GM12878 (cell line): Measurements from ENCODE around the gene HBQ1. TPM values are rescaled to one million over a fixed set of nuclear protein-coding genes. Genes with fewer than 3 reads are reported as not detected.

Experiments used
- ATAC-seq: fragments of 200-7000 bp; cut with Tn5 transposase; 3 replicates; pipeline ENCODE4 v1.9.1; 2020; ENCODE audit warnings: mild to moderate bottlenecking, moderate library complexity
- BruUV-seq: library from RNA; stranded (reverse); fragments of 400-500 nt; replicated peaks from 2 replicates; lab custom pipeline; 2021; lab: Mats Ljungman, UMichigan
- CTCF ChIA-PET: fragments of 300-600 bp; sonication (Branson Sonifier 250); formaldehyde crosslinking; extraction: SDS; loops from one replicate; lab custom pipeline; 2021; ENCODE audit warnings: inconsistent platforms; lab: Yijun Ruan, JAX
- POLR2A ChIA-PET: fragments of 350-600 bp; formaldehyde crosslinking; extraction: SDS; loops from one replicate; lab custom pipeline; 2021; ENCODE audit warnings: inconsistent platforms; lab: Charles Lee
- RAD21 ChIA-PET: fragments of 300-600 bp; sonication (Branson Sonifier 250); formaldehyde crosslinking; loops from one replicate; lab custom pipeline; 2023; ENCODE audit warnings: antibody characterized with exemption; ENCODE audit not compliant: unreplicated experiment; lab: Charles Lee
- SMC1A ChIA-PET: fragments of 300-600 bp; sonication (Branson Sonifier 250); formaldehyde crosslinking; loops from one replicate; lab custom pipeline; 2023; ENCODE audit not compliant: unreplicated experiment, uncharacterized antibody; lab: Charles Lee
- DNase-seq: peaks from one replicate; pipeline ENCODE4 v3.0.0-alpha.2; 2011; ENCODE audit warnings: low read depth, low spot score
- FAIRE-seq: peaks from 3 replicates; lab custom pipeline; 2011; peaks lifted over from hg19 to GRCh38; lab: Jason Lieb, UNC
- H2AFZ ChIP-seq: 2 replicates; pipeline ENCODE4 v1.6.0; 2011; ENCODE audit warnings: low read depth, low read length, control low read depth; ENCODE audit not compliant: control insufficient read depth
- H3K27ac ChIP-seq: 2 replicates; pipeline ENCODE4 v1.5.1; 2011; ENCODE audit warnings: control low read depth; ENCODE audit not compliant: control insufficient read depth, insufficient read depth
- H3K27me3 ChIP-seq, 2 experiments: replicated peaks in 1 of 2; 2 replicates each; pipeline versions ENCODE4 v1.6.0 to v1.6.1; 2011; ENCODE audit warnings: low read length in 1 of 2; ENCODE audit not compliant: control insufficient read depth in 2 of 2, insufficient read depth in 2 of 2
- H3K36me3 ChIP-seq, 2 experiments: 2 replicates each; pipeline ENCODE4 v1.5.1; 2011; ENCODE audit warnings: low read length in 1 of 2; ENCODE audit not compliant: control insufficient read depth in 2 of 2, insufficient read depth in 2 of 2
- H3K4me1 ChIP-seq: 2 replicates; pipeline ENCODE4 v1.6.1; 2011; ENCODE audit warnings: mild to moderate bottlenecking, low read length, moderate library complexity, mixed read lengths; ENCODE audit not compliant: control insufficient read depth, insufficient read depth
- H3K4me2 ChIP-seq: 2 replicates; pipeline ENCODE4 v1.6.0; 2011; ENCODE audit warnings: control low read depth; ENCODE audit not compliant: control insufficient read depth, insufficient read depth
- H3K4me3 ChIP-seq: fragments of 200-600 bp; sonication (generic); 2 replicates; pipeline ENCODE4 v1.5.1; 2016
- H3K79me2 ChIP-seq: 2 replicates; pipeline ENCODE4 v1.6.0; 2011; ENCODE audit warnings: low read length; ENCODE audit not compliant: control insufficient read depth, insufficient read depth
- H3K9ac ChIP-seq: 2 replicates; pipeline ENCODE4 v1.8.0; 2011; ENCODE audit warnings: low read length, control low read depth, mixed read lengths; ENCODE audit not compliant: control insufficient read depth, insufficient read depth
- H3K9me3 ChIP-seq: replicated peaks from 3 replicates; pipeline ENCODE4 v1.5.1; 2011; ENCODE audit warnings: mild to moderate bottlenecking, low read length; ENCODE audit not compliant: control insufficient read depth, insufficient read depth
- H4K20me1 ChIP-seq: 2 replicates; pipeline ENCODE4 v1.6.0; 2011; ENCODE audit not compliant: control insufficient read depth, insufficient read depth
- BCL11A ChIP-seq: IDR thresholded peaks from 2 replicates; pipeline ENCODE4 v1.6.1; 2011; ENCODE audit warnings: low read depth, low read length
- FOXK2 ChIP-seq: fragments of 450-650 bp; IDR thresholded peaks from 2 replicates; pipeline ENCODE4 v1.6.1; 2017; ENCODE audit warnings: mild to moderate bottlenecking, moderate library complexity
- JUNB ChIP-seq: IDR thresholded peaks from 2 replicates; pipeline ENCODE4 v1.6.1; 2016; ENCODE audit warnings: antibody characterized with exemption, mild to moderate bottlenecking
- LARP7 ChIP-seq: fragments of 450-650 bp; IDR thresholded peaks from 2 replicates; pipeline ENCODE4 v1.6.1; 2017; ENCODE audit warnings: mild to moderate bottlenecking
- MEF2A ChIP-seq: IDR thresholded peaks from 2 replicates; pipeline ENCODE4 v1.6.1; 2011; ENCODE audit warnings: low read depth, mild to moderate bottlenecking, low read length, moderate library complexity; ENCODE audit not compliant: insufficient read depth
- RUNX3 ChIP-seq: IDR thresholded peaks from 2 replicates; pipeline ENCODE4 v1.6.1; 2012; ENCODE audit warnings: low read length, inconsistent platforms
- SP1 ChIP-seq: IDR thresholded peaks from one replicate; pipeline ENCODE4 v1.6.1; 2011; ENCODE audit warnings: low read depth, low read length
- TAF1 ChIP-seq: IDR thresholded peaks from 2 replicates; pipeline ENCODE4 v1.6.1; 2011; ENCODE audit warnings: mild to moderate bottlenecking, low read depth, low read length, borderline replicate concordance
- ZNF217 ChIP-seq: fragments of 450-650 bp; IDR thresholded peaks from 2 replicates; pipeline ENCODE4 v1.6.1; 2017; ENCODE audit warnings: antibody characterized with exemption, mild to moderate bottlenecking
- WGBS: methylation state at CpG from one replicate; pipeline ENCODE4 v1.1.6; 2016; ENCODE audit warnings: low lambda C conversion rate; ENCODE audit not compliant: insufficient replicate concordance, insufficient coverage; ENCODE audit errors: missing lambda C conversion rate; 5-methylcytosine and 5-hydroxymethylcytosine counted together
- in situ Hi-C: fragments of 300-500 bp; cut with MboI; formaldehyde crosslinking; loops from 9 replicates; pipeline ENCODE4 v1.14.3; 2018; ENCODE audit warnings: mixed read lengths
- intact Hi-C: fragments of 100-400 bp; cut with micrococcal nuclease; formaldehyde crosslinking; loops from one replicate; pipeline ENCODE4 v1.14.2; 2022; ENCODE audit not compliant: unreplicated experiment
- polyA plus RNA-seq, 11 experiments: library from polyadenylated mRNA; depleted of rRNA in 4 of 11; unstranded in 6 of 11; stranded (reverse) in 5 of 11; fragments of >200 nt; fragmentation: Nextera tagmentation in 4 of 11; fragmentation: Illumina TruSeq in 1 of 11; extraction: Ambion mirVana in 4 of 11; extraction: Trizol in 1 of 11; gene quantifications; 1 replicate in 1 of 11; 2 replicates in 10 of 11; pipeline versions ENCODE4 v1.2.1 to v1.2.3, GENCODE V29; 2011 to 2016; ENCODE audit warnings: inconsistent platforms in 2 of 11, missing spikeins in 2 of 11, low read depth in 1 of 11
- total RNA-seq, 4 experiments: library from RNA; depleted of rRNA in 3 of 4; stranded (reverse); fragments of >200 nt in 3 of 4; fragmentation: Illumina TruSeq in 1 of 4; extraction: Trizol in 1 of 4; gene quantifications; 2 replicates each; pipeline versions ENCODE4 v1.2.1 to v1.2.3, GENCODE V29; 2013 to 2021
- TF ChIP-seq, protein P1 (sequence below): fragments of 150-350 bp; IDR thresholded peaks from 2 replicates; pipeline ENCODE4 v1.6.1; 2016; ENCODE audit warnings: low read depth, low read length
- TF ChIP-seq, protein P2 (sequence below): fragments of 450-650 bp; IDR thresholded peaks from 2 replicates; pipeline ENCODE4 v1.6.1; 2017; ENCODE audit warnings: mild to moderate bottlenecking, low read depth, inconsistent platforms; ENCODE audit not compliant: poor library complexity, severe bottlenecking
- TF ChIP-seq, protein P3 (sequence below): fragments of 450-650 bp; IDR thresholded peaks from 2 replicates; pipeline ENCODE4 v1.6.1; 2017; ENCODE audit warnings: borderline replicate concordance
- TF ChIP-seq, protein P4 (sequence below): fragments of 450-650 bp; formaldehyde crosslinking; IDR thresholded peaks from 2 replicates; pipeline ENCODE4 v1.4.0; 2020; ENCODE audit warnings: mild to moderate bottlenecking, moderate library complexity

The HBQ1 gene
- total and polyA plus RNA-seq, 10 of the 15 experiments (the other 5 are each of a cell fraction or from before 2014, with no cell fraction given): not detected

DNA sequence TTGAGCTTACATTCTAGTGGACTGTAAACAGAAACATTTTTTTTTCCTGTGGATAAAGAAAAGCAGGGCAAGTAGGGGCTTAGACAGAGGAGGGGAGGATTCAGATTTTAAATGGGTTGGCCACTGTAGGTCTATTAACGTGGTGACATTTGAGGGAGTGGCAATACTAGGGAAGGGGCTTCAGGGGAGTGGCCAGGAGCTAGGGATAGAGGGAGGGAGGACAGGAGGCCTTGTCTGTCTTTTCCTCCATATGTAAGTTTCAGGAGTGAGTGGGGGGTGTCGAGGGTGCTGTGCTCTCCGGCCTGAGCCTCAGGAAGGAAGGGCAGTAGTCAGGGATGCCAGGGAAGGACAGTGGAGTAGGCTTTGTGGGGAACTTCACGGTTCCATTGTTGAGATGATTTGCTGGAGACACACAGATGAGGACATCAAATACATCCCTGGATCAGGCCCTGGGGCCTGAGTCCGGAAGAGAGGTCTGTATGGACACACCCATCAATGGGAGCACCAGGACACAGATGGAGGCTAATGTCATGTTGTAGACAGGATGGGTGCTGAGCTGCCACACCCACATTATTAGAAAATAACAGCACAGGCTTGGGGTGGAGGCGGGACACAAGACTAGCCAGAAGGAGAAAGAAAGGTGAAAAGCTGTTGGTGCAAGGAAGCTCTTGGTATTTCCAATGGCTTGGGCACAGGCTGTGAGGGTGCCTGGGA is 21.0 kb upstream of the HBQ1 start:
- no peak for ATAC-seq
- Histone ChIP-seq H4K20me1 (no peaks in the 10 kb centered on the region), H3K4me3 (no peak overlapping the region), H3K36me3 (no peaks in the 10 kb centered on the region), H3K27ac (no peak overlapping the region), H2AFZ (no peak overlapping the region), H3K9ac (no peak overlapping the region), H3K4me1 (no peaks in the 10 kb centered on the region), H3K9me3 (no peaks in the 10 kb centered on the region), H3K79me2 (no peaks in the 10 kb centered on the region), H3K27me3 (peaks cover 1 to 3% of the 10 kb centered on the region in 2 experiments; a peak in 3 of 4 replicates), H3K4me2 (no peak overlapping the region)
- SMC1A ChIA-PET: no interaction called here
- no peak for DNase-seq
- intact Hi-C loops (no loop called here), in situ Hi-C loops (no loop called here)
- RAD21 ChIA-PET: no interaction called here
- POLR2A ChIA-PET: no interaction called here
- CTCF ChIA-PET: no interaction called here
- BruUV-seq: no TSS peak
- FAIRE-seq: no peak
- whole genome bisulfite sequencing: 9% methylated on average over 6 of the region's 6 CpGs
- no peak for TF ChIP-seq FOXK2
- TF ChIP-seq, protein P1, sequence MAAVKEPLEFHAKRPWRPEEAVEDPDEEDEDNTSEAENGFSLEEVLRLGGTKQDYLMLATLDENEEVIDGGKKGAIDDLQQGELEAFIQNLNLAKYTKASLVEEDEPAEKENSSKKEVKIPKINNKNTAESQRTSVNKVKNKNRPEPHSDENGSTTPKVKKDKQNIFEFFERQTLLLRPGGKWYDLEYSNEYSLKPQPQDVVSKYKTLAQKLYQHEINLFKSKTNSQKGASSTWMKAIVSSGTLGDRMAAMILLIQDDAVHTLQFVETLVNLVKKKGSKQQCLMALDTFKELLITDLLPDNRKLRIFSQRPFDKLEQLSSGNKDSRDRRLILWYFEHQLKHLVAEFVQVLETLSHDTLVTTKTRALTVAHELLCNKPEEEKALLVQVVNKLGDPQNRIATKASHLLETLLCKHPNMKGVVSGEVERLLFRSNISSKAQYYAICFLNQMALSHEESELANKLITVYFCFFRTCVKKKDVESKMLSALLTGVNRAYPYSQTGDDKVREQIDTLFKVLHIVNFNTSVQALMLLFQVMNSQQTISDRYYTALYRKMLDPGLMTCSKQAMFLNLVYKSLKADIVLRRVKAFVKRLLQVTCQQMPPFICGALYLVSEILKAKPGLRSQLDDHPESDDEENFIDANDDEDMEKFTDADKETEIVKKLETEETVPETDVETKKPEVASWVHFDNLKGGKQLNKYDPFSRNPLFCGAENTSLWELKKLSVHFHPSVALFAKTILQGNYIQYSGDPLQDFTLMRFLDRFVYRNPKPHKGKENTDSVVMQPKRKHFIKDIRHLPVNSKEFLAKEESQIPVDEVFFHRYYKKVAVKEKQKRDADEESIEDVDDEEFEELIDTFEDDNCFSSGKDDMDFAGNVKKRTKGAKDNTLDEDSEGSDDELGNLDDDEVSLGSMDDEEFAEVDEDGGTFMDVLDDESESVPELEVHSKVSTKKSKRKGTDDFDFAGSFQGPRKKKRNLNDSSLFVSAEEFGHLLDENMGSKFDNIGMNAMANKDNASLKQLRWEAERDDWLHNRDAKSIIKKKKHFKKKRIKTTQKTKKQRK: no peak
- TF ChIP-seq, protein P2, sequence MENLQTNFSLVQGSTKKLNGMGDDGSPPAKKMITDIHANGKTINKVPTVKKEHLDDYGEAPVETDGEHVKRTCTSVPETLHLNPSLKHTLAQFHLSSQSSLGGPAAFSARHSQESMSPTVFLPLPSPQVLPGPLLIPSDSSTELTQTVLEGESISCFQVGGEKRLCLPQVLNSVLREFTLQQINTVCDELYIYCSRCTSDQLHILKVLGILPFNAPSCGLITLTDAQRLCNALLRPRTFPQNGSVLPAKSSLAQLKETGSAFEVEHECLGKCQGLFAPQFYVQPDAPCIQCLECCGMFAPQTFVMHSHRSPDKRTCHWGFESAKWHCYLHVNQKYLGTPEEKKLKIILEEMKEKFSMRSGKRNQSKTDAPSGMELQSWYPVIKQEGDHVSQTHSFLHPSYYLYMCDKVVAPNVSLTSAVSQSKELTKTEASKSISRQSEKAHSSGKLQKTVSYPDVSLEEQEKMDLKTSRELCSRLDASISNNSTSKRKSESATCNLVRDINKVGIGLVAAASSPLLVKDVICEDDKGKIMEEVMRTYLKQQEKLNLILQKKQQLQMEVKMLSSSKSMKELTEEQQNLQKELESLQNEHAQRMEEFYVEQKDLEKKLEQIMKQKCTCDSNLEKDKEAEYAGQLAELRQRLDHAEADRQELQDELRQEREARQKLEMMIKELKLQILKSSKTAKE: no peak
- no peak for TF ChIP-seq LARP7
- TF ChIP-seq ZNF217: no peak
- TF ChIP-seq, protein P3, sequence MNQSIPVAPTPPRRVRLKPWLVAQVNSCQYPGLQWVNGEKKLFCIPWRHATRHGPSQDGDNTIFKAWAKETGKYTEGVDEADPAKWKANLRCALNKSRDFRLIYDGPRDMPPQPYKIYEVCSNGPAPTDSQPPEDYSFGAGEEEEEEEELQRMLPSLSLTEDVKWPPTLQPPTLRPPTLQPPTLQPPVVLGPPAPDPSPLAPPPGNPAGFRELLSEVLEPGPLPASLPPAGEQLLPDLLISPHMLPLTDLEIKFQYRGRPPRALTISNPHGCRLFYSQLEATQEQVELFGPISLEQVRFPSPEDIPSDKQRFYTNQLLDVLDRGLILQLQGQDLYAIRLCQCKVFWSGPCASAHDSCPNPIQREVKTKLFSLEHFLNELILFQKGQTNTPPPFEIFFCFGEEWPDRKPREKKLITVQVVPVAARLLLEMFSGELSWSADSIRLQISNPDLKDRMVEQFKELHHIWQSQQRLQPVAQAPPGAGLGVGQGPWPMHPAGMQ: no peak
- TF ChIP-seq, protein P4, sequence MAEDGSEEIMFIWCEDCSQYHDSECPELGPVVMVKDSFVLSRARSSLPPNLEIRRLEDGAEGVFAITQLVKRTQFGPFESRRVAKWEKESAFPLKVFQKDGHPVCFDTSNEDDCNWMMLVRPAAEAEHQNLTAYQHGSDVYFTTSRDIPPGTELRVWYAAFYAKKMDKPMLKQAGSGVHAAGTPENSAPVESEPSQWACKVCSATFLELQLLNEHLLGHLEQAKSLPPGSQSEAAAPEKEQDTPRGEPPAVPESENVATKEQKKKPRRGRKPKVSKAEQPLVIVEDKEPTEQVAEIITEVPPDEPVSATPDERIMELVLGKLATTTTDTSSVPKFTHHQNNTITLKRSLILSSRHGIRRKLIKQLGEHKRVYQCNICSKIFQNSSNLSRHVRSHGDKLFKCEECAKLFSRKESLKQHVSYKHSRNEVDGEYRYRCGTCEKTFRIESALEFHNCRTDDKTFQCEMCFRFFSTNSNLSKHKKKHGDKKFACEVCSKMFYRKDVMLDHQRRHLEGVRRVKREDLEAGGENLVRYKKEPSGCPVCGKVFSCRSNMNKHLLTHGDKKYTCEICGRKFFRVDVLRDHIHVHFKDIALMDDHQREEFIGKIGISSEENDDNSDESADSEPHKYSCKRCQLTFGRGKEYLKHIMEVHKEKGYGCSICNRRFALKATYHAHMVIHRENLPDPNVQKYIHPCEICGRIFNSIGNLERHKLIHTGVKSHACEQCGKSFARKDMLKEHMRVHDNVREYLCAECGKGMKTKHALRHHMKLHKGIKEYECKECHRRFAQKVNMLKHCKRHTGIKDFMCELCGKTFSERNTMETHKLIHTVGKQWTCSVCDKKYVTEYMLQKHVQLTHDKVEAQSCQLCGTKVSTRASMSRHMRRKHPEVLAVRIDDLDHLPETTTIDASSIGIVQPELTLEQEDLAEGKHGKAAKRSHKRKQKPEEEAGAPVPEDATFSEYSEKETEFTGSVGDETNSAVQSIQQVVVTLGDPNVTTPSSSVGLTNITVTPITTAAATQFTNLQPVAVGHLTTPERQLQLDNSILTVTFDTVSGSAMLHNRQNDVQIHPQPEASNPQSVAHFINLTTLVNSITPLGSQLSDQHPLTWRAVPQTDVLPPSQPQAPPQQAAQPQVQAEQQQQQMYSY: no peak
- no peak for TF ChIP-seq MEF2A
- no peak for TF ChIP-seq TAF1
- no peak for TF ChIP-seq RUNX3
- TF ChIP-seq JUNB: no peak
- TF ChIP-seq BCL11A: no peak
- TF ChIP-seq SP1: no peak
